AG09309 (cell line): Measurements from ENCODE around the gene SESTD1.

Experiments used
- DNase-seq: peaks from one replicate; pipeline ENCODE4 v3.0.0-alpha.2; 2010; ENCODE audit warnings: low read depth
- H3K4me3 ChIP-seq: 2 replicates; pipeline ENCODE4 v1.5.1; 2011; ENCODE audit warnings: mild to moderate bottlenecking, low read depth, low read length, moderate library complexity; ENCODE audit not compliant: control insufficient read depth
- TF ChIP-seq, protein P1 (sequence below): IDR thresholded peaks from 2 replicates; pipeline ENCODE4 v1.5.1; 2011; ENCODE audit warnings: mild to moderate bottlenecking, low read depth, low read length, inconsistent platforms; ENCODE audit not compliant: insufficient read depth, control insufficient read depth; ENCODE audit errors: missing control alignments

SESTD1 gene, protein sequence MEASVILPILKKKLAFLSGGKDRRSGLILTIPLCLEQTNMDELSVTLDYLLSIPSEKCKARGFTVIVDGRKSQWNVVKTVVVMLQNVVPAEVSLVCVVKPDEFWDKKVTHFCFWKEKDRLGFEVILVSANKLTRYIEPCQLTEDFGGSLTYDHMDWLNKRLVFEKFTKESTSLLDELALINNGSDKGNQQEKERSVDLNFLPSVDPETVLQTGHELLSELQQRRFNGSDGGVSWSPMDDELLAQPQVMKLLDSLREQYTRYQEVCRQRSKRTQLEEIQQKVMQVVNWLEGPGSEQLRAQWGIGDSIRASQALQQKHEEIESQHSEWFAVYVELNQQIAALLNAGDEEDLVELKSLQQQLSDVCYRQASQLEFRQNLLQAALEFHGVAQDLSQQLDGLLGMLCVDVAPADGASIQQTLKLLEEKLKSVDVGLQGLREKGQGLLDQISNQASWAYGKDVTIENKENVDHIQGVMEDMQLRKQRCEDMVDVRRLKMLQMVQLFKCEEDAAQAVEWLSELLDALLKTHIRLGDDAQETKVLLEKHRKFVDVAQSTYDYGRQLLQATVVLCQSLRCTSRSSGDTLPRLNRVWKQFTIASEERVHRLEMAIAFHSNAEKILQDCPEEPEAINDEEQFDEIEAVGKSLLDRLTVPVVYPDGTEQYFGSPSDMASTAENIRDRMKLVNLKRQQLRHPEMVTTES

DNA sequence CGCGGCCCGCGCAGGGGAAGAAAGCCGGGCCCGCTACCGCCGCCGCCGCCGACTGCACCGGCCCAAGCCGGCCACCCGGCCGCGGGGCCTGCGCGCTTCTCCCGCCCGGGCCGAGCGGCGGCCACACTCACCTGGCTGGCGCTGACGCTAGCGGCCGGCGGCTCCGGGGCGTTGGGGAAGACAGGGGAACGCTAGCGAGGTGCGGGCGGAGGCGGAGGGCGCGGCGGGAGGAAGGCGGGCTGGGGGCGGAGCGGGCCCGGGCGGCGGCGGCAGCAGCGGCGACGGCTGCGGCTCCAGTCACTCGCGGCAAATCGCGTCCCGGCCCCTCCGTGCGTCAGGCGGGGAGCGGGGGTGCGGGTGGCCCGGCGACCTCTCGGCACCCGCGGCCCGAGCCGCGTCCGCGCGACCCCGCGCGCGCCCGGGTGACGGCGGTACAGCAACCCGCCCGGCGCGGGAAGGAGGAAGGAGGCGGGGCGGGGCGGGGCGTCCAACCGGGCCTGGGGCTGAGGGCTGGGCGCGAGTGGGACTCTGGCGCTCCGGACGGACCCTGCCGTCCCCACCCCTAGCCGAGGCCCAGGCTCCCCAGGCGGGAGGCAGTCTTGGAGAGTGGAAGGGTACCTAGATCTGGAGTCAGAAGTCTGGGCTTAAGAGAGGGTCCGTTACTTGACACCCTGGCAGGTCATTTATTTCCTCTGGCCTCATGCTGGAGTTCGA is at the start of gene SESTD1:
SESTD1 (minus strand) TSS at position 465 of the 714 bp plus-strand sequence. CDS start 72,991 bp downstream, outside the sequence.
- TF ChIP-seq, protein P1, sequence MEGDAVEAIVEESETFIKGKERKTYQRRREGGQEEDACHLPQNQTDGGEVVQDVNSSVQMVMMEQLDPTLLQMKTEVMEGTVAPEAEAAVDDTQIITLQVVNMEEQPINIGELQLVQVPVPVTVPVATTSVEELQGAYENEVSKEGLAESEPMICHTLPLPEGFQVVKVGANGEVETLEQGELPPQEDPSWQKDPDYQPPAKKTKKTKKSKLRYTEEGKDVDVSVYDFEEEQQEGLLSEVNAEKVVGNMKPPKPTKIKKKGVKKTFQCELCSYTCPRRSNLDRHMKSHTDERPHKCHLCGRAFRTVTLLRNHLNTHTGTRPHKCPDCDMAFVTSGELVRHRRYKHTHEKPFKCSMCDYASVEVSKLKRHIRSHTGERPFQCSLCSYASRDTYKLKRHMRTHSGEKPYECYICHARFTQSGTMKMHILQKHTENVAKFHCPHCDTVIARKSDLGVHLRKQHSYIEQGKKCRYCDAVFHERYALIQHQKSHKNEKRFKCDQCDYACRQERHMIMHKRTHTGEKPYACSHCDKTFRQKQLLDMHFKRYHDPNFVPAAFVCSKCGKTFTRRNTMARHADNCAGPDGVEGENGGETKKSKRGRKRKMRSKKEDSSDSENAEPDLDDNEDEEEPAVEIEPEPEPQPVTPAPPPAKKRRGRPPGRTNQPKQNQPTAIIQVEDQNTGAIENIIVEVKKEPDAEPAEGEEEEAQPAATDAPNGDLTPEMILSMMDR = no peak
- H3K4me3 ChIP-seq = peak within 1 kb of the TSS; percentile 74
- DNase-seq = no peak

DNA sequence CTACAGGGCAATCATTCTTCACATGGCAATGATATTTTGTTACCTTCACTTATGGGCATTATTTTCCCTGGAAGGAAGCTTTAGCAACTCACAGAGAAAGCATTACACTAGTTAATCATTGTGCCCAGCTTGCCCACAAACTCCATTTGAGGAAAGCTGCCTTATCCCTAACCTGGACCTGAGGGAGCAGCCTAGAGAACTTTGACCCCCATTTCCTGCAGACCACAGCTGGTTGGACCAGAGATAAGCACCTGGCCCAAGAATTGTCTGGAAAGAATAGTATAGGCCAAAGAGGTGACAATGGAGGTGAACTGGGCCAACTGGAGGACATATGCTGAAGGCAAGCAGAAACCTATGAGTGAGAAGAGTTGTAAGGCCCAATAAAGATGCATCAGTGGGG is 48.4 kb upstream of the SESTD1 start:
- TF ChIP-seq, protein P1 = no peak
- DNase-seq = no peak
- H3K4me3 ChIP-seq = no peak overlapping the region

DNA sequence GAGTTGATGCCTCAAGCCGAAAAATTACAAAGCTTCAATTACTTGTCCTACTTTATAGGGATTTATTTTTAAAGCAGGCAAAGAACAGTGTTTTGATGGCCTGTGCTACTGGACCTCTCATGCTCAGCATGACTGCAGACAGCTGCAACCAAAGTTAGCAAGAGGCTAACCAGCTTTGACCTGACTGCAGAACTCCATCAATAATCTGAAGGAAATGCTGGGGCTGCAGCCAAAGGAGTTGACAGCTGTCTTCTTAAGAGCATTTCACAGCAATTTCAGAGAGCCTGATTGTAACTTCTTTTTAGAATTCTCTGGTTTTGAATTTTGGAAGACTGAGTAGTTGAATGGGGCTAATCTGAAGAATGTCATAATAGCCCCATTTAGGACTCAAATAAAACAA is 46.5 kb upstream of the SESTD1 start:
- TF ChIP-seq, protein P1 = no peak
- no peak overlapping the region for H3K4me3 ChIP-seq
- DNase-seq = no peak

DNA sequence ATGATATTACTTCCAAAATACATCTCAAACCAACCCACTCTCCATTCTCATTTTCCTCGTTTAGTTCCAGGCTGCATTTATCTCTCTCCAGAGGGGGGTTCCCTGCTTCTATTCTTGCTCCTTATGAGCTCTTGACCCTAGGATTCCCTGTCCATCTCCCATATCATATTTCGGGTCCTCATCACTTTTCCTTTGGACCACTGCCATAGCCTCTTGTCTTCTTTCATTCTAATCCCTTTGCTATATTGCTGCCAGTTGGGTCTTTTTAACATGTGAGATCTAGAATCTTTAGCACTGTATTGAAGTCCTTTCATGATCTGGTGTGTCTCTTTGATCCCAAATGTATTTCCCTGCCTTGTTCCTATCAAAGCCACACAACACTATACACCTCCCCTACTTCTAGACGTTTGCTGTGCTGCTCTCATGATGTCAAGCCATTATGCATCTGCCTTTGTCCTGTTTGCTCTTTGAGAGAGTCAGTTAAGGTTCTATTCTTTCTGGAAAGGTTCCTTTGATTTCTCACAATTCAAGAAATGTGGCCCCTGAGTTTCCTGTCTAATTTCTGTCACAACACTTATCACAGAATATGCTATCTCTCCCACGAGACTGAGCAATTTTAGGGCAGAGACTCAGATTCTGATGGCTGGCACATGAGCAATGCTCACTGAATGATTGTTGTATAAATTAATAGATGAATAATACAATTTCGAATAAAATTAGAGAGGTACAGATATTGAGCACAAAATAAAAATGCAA is 43.2 kb upstream of the SESTD1 start:
- no peak overlapping the region for H3K4me3 ChIP-seq
- DNase-seq = no peak
- TF ChIP-seq, protein P1 = no peak

DNA sequence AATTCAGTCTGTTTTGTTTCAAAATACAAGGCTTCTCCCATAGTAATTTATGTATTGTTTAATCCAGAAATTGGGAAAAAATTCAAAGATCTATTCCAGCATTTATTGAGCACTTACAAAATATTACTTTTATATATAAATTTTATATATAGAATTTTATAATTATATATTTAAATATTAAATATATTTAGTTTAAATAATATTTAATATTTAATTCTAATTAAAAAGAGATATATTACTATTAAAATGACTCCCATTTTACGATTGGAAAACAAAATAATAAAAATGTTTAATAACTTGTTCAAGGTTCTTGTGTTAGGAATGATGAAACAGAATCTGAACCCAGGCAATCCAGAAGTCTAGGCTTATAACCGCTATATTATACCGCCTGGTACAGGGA is 40.5 kb upstream of the SESTD1 start:
- no peak for DNase-seq
- TF ChIP-seq, protein P1 = no peak
- H3K4me3 ChIP-seq = no peak overlapping the region

DNA sequence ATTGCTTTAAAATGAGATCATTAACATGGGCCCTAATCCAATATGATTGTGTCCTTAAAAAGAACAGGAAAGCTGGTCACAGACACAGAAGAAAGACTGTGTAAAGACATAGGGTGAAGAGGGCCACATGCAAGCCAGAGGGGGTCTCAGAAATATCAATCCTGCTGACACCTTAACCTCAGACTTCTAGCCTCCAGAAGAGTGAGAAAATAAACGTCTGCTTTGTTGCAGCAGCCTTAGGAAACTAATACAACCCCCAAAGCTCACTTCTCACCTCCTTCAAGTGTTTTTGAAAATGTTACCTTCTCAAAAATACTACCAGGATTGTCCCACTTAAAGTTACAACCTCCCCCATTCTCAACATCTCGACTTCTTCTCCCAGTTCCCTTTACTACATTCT is 39.8 kb upstream of the SESTD1 start:
- no peak overlapping the region for H3K4me3 ChIP-seq
- TF ChIP-seq, protein P1 = no peak
- DNase-seq = no peak
